Smooth muscle cell (in vitro differentiated cells): ENCODE data around the gene ADGRB2. TPM values are rescaled to one million over a fixed set of nuclear protein-coding genes. Genes with fewer than 3 reads are reported as not detected.

Experiments used
- DNase-seq: peaks from one replicate; lab custom pipeline; 2025; ENCODE audit not compliant: unreplicated experiment; lab: John Stamatoyannopoulos, UW
- H2AFZ ChIP-seq: fragments of 200-600 bp; sonication (generic); 2 replicates; pipeline ENCODE4 v1.6.0; 2016; ENCODE audit warnings: antibody characterized with exemption, low read depth, mild to moderate bottlenecking
- H3F3A ChIP-seq: fragments of 200-600 bp; sonication (generic); 2 replicates; pipeline ENCODE4 v1.6.0; 2017; ENCODE audit warnings: antibody characterized with exemption, low read depth
- H3K27ac ChIP-seq: fragments of 200-600 bp; sonication (generic); 2 replicates; pipeline ENCODE4 v1.5.1; 2016; ENCODE audit warnings: low read depth, mild to moderate bottlenecking
- H3K27me3 ChIP-seq: fragments of 200-600 bp; sonication (generic); 2 replicates; pipeline ENCODE4 v1.6.1; 2016; ENCODE audit warnings: low read depth, mild to moderate bottlenecking
- H3K36me3 ChIP-seq: fragments of 200-600 bp; sonication (generic); 2 replicates; pipeline ENCODE4 v1.5.1; 2016; ENCODE audit warnings: low read depth
- H3K4me1 ChIP-seq: fragments of 200-600 bp; sonication (generic); 2 replicates; pipeline ENCODE4 v1.5.1; 2016; ENCODE audit warnings: low read depth
- H3K4me2 ChIP-seq: fragments of 200-600 bp; sonication (generic); 2 replicates; pipeline ENCODE4 v1.6.0; 2016; ENCODE audit warnings: mild to moderate bottlenecking
- H3K4me3 ChIP-seq: fragments of 200-600 bp; sonication (generic); 2 replicates; pipeline ENCODE4 v1.5.1; 2016; ENCODE audit warnings: mild to moderate bottlenecking
- H3K79me2 ChIP-seq: fragments of 200-600 bp; sonication (generic); 2 replicates; pipeline ENCODE4 v1.6.0; 2016; ENCODE audit warnings: low read depth, mild to moderate bottlenecking
- H3K9ac ChIP-seq: fragments of 200-600 bp; sonication (generic); 2 replicates; pipeline ENCODE4 v1.6.0; 2016; ENCODE audit warnings: low read depth
- H3K9me3 ChIP-seq: fragments of 200-600 bp; sonication (generic); replicated peaks from 2 replicates; pipeline ENCODE4 v1.5.1; 2016; ENCODE audit warnings: low read depth
- H4K20me1 ChIP-seq: fragments of 200-600 bp; sonication (generic); 2 replicates; pipeline ENCODE4 v1.6.0; 2016; ENCODE audit warnings: low read depth
- CTCF ChIP-seq: fragments of 200-600 bp; sonication (generic); IDR thresholded peaks from 2 replicates; pipeline ENCODE4 v1.5.1; 2017; ENCODE audit warnings: borderline replicate concordance, mild to moderate bottlenecking, antibody characterized with exemption; ENCODE audit not compliant: insufficient read depth, poor library complexity, severe bottlenecking
- WGBS: methylation state at CpG from one replicate; pipeline ENCODE4 v1.1.7; 2016; ENCODE audit warnings: low lambda C conversion rate; 5-methylcytosine and 5-hydroxymethylcytosine counted together
- polyA plus RNA-seq: library from polyadenylated mRNA; unstranded; fragments of >200 nt; fragmentation: Nextera tagmentation; extraction: Ambion mirVana; gene quantifications from 2 replicates; pipeline ENCODE4 v1.2.1, GENCODE V29; 2016
- total RNA-seq: library from RNA; depleted of rRNA; stranded (reverse); fragments of >200 nt; gene quantifications from 2 replicates; pipeline ENCODE4 v1.2.3, GENCODE V29; 2014

The ADGRB2 gene
- total and polyA plus RNA-seq, 2 experiments from 2014 or later = 8.8 to 9.4 TPM

GRCh38 chr1:31775210-31775999 is 11.3 kb upstream of the ADGRB2 start:
- H3K79me2 ChIP-seq = no peaks in the 10 kb centered on the region
- H3K4me2 ChIP-seq = no peak overlapping the region
- H3K27ac ChIP-seq = no peak overlapping the region
- no peaks in the 10 kb centered on the region for H3K9me3 ChIP-seq
- H3K27me3 ChIP-seq = peaks cover 38% of the 10 kb centered on the region
- no peaks in the 10 kb centered on the region for H3K36me3 ChIP-seq
- no peak for DNase-seq
- H3K4me3 ChIP-seq = no peak overlapping the region
- no peaks in the 10 kb centered on the region for H4K20me1 ChIP-seq
- no peak overlapping the region for H2AFZ ChIP-seq
- peaks cover 13% of the 10 kb centered on the region for H3K4me1 ChIP-seq
- no peak overlapping the region for H3K9ac ChIP-seq
- TF ChIP-seq CTCF = no peak
- WGBS = 79% methylated on average over 10 of the region's 10 CpGs
- H3F3A ChIP-seq = no peaks in the 10 kb centered on the region

- Histone ChIP-seq H3K4me3 (no peak overlapping the region), H3K4me2 (no peak overlapping the region), H3K79me2 (no peaks in the 10 kb centered on the region), H3K9me3 (no peaks in the 10 kb centered on the region), H3K27ac (no peak overlapping the region), H2AFZ (no peak overlapping the region), H3F3A (no peaks in the 10 kb centered on the region), H4K20me1 (no peaks in the 10 kb centered on the region), H3K36me3 (no peaks in the 10 kb centered on the region), H3K27me3 (peaks cover 38% of the 10 kb centered on the region), H3K4me1 (peaks cover 19% of the 10 kb centered on the region), H3K9ac (no peak overlapping the region)
- no peak for TF ChIP-seq CTCF
- 80% methylated on average over 3 of the region's 3 CpGs for WGBS
- DNase-seq = no peak
Observed at GRCh38 chr1:31774495-31774894, 10.4 kb upstream of the ADGRB2 start.

GRCh38 chr1:31773861-31774260 is 9.7 kb upstream of the ADGRB2 start:
- Histone ChIP-seq H3K79me2 (no peaks in the 10 kb centered on the region), H3K36me3 (no peaks in the 10 kb centered on the region), H3K4me3 (no peak overlapping the region), H3K4me2 (no peak overlapping the region), H4K20me1 (no peaks in the 10 kb centered on the region), H3K9me3 (no peaks in the 10 kb centered on the region), H3F3A (no peaks in the 10 kb centered on the region), H3K9ac (no peak overlapping the region), H2AFZ (no peak overlapping the region), H3K4me1 (peaks cover 19% of the 10 kb centered on the region), H3K27me3 (peaks cover 38% of the 10 kb centered on the region), H3K27ac (no peak overlapping the region)
- no peak for DNase-seq
- WGBS = 87% methylated on average over 5 of the region's 5 CpGs
- no peak for TF ChIP-seq CTCF
